ENCODE results near the gene EIF2D. TPM values are rescaled to one million over a fixed set of nuclear protein-coding genes. Genes with fewer than 3 reads are reported as not detected.

Gene EIF2D
- total and polyA plus RNA-seq, 4 donors: 14.7 to 30.0 (median 22.1) TPM

- TF ChIP-seq ZBTB33 (IDR thresholded peaks at IDR 0.05) (no peak), ATF3 (IDR thresholded peaks at IDR 0.05) (no peak), JUND (IDR thresholded peaks at IDR 0.05) (no peak), SP1 (IDR thresholded peaks at IDR 0.05) (no peak), EGR1 (IDR thresholded peaks at IDR 0.05; ENCODE audit: low read depth in 2 of 2) (no peak), RAD21 (IDR thresholded peaks at IDR 0.05) (no peak), YY1 (IDR thresholded peaks at IDR 0.05) (no peak), MAX (IDR thresholded peaks at IDR 0.05) (no peak)
These were observed 57.4 kb downstream of the EIF2D start (continued) for GRCh38 chr1:206554701-206555472.

GRCh38 chr1:206554211-206554610 lies 58.1 kb downstream of the EIF2D start:
- WGBS: 95% methylated on average over 3 of the region's 3 CpGs
- Histone ChIP-seq H3K9ac (ENCODE audit: low read depth in 1 of 2, low read length in 2 of 2) (peak overlapping the region in 1 of 2 donors; percentile 3), H3K27me3 (ENCODE audit: control insufficient read depth in 4 of 4, insufficient read depth in 4 of 4, low read length in 3 of 4) (no peaks in the 10 kb centered on the region), H3K4me3 (ENCODE audit: low read depth in 1 of 3, low read length in 3 of 3) (no peak overlapping the region), H3K36me3 (ENCODE audit: control insufficient read depth in 4 of 4, insufficient read depth in 3 of 4, low read depth in 1 of 4, low read length in 3 of 4) (no peaks in the 10 kb centered on the region), H3K4me1 (ENCODE audit: control insufficient read depth in 4 of 4, insufficient read depth in 4 of 4, low read length in 3 of 4) (peaks cover 10 to 50% (median 37%) of the 10 kb centered on the region in 4 donors), H3K27ac (ENCODE audit: low read depth in 1 of 2, low read length in 2 of 2) (no peak overlapping the region), H3K9me3 (ENCODE audit: control insufficient read depth in 4 of 4, low read length in 3 of 4) (no peaks in the 10 kb centered on the region)
- no peak for DNase-seq (ENCODE audit: low spot score)
- TF ChIP-seq FOXA2 (IDR thresholded peaks at IDR 0.05) (no peak), HNF4A (conservative IDR thresholded peaks at IDR 0.05) (no peak), NR2F2 (IDR thresholded peaks at IDR 0.05) (no peak), SP1 (IDR thresholded peaks at IDR 0.05) (no peak), JUND (IDR thresholded peaks at IDR 0.05) (no peak), GABPA (IDR thresholded peaks at IDR 0.05 in 1 of 2, conservative IDR thresholded peaks at IDR 0.05 in 1 of 2) (no peak), HNF4G (IDR thresholded peaks at IDR 0.05) (no peak), CTCF (IDR thresholded peaks at IDR 0.05; ENCODE audit: low read depth, low read length, missing input control) (no peak), REST (IDR thresholded peaks at IDR 0.05) (no peak), MAX (IDR thresholded peaks at IDR 0.05) (no peak), ATF3 (IDR thresholded peaks at IDR 0.05) (no peak), FOXA1 (IDR thresholded peaks at IDR 0.05) (no peak), EGR1 (IDR thresholded peaks at IDR 0.05; ENCODE audit: low read depth in 2 of 2) (no peak), TAF1 (conservative IDR thresholded peaks at IDR 0.05) (no peak), YY1 (IDR thresholded peaks at IDR 0.05) (no peak)
